HG03097 (cell line): ENCODE results near the gene KLHDC3.
"Not testable (repeated sequence)": the region's sequence is repeated elsewhere in the genome, so short reads cannot be mapped to it uniquely, and the experiment has no call there.

Experiments
- ATAC-seq: cut with Tn5 transposase; IDR thresholded peaks from one replicate; pipeline ENCODE4 v1.9.1; 2021; ENCODE audit not compliant: unreplicated experiment, low FRiP score

KLHDC3 gene

DNA sequence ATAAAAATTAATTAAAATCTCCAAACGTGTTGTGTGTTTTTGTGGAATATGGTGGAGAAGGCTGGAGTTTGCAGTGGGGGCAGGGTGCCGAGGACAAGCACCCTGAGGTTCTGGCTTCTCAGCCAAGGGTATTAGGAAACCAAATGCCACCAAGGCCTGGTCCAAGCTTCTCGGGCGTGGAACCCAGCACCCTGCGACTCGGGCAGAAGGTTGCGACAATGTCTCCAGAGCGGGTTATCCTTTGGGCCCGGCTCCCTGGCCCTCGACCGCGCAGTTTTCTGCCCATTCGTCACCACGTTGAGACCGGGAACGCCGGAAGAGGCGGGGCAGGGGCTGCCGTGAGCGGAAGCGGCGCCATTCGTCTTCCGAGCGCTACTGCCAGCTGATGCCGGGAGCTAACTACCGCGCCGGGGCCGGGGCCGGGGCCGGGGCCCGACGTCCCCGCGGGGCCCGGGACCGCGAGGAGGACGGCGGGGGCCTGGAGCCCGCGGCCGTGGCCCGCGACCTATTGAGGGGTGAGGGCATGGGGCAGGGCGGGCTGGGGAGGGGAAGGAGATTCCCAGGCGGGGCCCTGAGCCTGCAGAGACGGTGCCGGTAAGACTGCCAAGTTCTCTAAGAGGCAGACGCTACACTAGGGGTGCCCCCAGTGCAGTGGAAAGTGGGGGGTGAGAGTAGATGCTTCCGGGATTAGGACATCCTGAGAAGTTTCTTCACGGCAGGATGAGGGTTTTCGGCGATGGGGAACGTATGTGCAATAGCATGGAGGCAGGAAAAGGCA is 7.4 kb downstream of the KLHDC3 start, which contains the start of gene RRP36:
Gene RRP36 (plus strand): TSS at position 354 of the 778 bp plus-strand sequence. CDS start 32 bp downstream, at position 386.
- ATAC-seq = no peak

DNA sequence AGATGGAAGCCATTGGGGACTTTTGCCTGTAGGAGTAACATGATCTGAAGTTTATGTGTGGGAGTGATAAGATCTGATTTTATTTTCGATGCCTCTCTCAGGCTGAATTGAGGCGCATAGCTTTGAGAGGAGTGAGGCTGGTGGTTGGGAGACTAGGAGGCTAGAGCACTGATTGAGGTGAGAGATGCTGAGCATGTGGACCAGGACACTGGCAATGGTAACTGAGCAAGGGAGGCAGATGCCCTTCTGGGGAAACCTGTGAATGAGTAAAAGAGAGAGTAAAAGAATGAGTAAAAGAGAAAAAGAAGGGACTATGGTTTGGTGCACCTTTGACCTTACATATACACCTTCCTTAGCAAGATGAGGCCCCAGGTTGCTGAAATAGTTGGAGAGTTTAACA is 10.4 kb downstream of the KLHDC3 start:
- no peak for ATAC-seq

DNA sequence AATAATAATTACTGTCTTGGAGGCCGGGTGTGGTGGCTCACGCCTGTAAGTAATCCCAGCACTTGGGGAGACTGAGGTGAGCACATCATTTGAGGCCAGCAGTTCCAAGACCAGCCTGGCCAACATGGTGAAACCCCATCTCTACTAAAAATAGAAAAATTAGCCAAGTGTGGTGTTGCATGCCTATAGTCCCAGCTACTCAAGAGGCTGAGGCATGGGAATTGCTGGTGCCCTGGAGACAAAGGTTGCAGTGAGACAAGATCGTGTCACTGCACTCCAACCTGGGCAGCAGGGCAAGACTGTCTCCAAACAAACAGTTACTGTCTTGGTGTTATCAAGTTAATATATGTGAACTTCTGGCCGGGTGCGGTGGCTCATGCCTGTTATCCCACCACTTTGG is 12.3 kb downstream of the KLHDC3 start:
- ATAC-seq = no peak

DNA sequence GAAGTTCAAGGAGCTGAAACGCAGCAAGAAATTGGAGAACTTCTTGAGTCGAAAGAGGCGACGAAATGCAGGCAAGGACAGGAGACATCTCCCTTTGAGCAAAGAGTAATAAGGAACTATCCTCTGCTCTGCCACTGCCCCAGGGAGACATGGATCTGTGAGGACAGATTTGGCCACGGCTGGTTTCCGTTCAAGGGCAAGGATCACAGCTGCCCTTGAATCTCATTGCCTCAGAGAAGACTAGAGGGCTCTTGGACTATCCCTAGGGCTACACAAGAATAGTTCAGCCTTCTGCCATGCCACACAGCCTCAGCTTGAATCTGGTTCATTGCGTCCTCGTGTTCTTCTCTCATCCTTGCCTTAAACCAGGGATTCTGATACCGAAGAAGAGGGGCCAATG is 15.1 kb downstream of the KLHDC3 start:
- ATAC-seq = no peak

DNA sequence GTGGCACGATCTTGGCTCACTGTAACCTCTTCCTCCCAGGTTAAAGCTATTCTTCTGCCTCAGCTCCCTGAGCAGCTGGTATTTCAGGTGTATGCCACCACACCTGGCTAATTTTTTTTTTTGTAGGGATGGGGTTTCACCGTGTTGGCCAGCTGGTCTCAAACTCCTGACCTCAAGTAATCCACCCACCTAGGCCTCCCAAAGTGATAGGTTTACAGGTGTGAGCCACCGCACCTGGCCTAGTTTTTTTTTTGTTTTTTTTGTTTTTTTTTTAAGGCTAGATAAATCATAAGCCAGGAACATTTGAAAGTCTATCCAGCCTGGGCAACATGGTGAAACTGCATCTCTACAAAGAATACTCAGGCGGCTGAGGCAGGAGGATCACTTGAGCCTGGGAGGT is 18.3 kb downstream of the KLHDC3 start:
- no peak for ATAC-seq

DNA sequence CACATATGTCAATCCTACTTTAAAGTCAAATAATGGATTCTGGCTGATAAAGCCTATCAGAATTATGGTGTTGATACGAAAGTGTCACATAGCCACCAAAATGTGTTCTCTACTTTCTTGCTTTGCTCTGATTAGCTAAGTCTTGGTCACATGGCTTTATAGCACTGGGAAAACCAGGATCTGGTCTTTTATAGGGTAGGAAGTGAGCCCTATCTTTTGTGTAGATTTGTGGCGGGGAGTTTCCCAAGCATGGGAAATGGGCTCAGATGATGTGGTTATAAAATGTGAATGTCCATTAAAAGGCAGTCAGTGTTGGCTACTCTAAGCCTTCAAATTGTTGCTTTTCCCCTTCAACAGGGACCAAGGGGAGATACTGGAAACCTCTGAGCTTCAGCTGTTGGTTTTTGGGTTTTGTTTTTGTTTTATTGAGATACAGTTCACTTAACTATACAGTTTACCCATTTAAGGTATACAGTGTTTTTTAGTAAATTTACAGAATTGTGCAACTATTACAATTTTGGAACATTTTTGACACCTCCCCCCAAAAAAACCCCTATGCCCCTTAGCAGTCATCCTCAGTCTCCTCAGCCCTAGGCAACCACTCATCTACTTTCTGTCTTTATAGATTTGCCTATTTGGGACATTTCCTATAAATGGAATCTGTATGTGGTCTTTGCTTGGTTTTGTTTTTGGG is 19.6 kb downstream of the KLHDC3 start:
- ATAC-seq = no peak

DNA sequence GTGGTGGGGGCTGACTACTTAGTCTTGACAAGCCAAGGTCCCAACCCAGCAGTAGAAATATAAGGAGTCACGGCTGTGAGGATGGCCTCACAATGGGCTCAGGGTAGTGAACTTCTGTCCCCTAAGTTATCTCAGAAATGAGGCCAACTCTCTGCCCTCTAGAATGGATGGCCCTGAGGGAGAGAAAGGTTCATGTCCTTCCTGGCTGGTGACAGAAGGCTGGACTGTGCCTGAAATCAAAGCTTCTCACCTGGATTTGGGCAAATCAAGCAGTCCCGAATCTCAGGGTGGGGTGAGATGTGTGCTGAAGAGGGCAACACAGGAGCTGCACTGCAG is 20.1 kb downstream of the KLHDC3 start:
- ATAC-seq = no peak

DNA sequence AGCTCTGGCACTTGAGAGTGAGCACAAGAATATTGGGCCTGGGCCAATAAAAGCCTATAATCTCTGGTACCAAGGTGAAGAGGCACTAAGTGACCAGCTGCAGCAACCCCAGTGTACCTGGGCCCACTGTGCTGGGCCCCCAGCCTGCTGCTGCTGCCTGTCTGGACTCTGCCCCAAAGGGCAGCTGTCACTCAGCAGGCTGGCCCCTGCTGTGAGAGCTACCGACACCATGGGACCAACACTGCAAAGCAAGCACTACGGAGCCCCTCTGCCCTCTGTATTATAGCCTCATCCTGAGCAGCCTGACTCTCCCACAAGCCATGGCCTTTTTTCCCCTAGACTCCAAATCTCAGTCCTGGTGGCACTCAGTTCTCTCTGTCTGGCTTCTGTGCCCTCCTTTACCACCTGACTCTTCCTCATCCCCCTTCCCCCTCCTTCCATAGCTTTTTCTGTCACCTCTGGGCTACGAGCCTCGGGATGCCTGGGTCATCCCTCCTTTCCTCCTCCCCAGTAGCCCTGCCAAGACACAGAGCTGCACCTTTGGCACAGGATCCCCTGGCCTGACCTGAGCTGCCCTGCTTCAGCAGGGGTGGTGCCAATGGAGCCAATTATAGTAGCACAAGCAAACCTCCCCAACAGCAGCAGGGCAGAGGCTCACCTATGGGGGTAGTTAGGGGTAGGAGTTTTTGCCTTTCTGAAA is 21.6 kb downstream of the KLHDC3 start:
- ATAC-seq = no peak

DNA sequence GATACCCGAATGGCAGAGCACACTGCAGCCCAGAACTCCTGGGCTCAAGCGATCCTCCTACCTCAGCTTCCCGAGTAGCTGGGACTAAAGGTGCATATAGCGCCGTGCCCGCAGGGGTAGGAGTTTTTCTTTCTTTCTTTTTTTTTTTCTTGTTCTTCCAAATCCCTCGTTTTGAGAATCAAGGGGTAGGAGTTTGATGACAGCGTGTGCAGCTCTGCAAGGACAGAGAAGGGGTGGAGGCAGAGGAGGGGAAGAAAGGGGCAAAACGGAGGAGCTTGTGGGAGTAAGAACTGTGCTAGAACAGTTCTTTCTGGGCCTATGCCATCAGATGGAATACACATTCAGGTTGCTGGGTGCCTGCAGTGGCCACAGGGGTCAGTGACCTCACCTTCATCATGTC is 22.7 kb downstream of the KLHDC3 start:
- ATAC-seq = no peak

DNA sequence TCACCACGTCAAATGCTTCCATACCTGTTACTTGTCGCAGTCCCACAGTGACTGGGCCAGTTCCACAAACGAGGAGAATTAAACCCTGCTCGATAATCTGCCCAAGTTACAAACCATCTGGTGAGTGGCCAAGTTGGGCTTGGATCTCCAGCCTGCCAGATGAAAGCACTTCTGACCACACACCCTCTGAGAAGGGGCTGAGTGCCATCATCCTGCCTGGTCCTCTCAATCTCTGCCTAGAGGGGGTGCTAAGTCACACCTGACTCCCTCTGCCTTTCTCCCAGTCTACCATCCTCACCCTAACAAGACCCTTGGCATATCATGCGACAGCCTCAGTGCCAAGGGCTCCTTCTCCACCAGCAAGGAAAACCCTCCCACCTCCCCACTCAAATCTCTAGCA is 23.1 kb downstream of the KLHDC3 start:
- ATAC-seq = no peak

DNA sequence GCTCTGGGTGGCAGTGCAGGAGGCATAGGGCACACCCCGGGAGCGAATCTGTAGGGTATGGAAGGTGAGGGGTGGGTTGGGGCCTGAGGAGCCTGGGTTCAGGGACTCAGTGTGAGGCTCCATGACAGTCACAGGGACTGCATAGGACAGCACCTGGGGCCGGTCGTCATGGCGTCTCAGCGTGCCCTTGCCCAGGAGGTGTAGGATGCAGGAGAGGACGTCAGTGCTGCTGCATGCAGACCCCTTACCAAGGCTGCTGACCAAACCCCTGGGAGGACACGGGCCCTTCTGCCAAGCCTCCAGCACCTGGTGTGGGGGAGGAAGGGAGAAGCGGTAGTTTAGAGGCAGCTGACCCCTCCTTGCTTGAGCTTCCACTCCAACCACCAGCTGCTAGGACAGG is 23.7 kb downstream of the KLHDC3 start:
- ATAC-seq = no peak

DNA sequence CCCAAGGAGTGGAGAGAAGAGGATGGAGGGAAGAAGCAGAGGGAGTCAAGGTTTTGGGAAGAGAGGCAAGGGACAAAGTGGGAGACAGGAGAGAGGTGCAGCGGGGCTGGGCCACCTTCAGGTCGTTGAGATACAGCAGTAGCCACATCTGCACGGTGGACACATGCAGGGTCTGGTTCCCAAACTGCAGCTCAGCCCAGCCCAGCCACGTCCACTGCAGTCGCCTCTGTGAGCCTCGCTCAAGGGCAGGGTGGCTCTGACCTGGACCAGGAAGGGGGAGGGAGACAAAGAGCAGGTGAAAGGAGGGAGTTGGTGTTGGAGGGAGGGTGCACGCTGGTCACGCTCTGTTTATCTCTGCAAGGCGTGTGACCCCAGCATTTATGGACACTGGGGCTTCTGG is 24.7 kb downstream of the KLHDC3 start:
- no peak for ATAC-seq

DNA sequence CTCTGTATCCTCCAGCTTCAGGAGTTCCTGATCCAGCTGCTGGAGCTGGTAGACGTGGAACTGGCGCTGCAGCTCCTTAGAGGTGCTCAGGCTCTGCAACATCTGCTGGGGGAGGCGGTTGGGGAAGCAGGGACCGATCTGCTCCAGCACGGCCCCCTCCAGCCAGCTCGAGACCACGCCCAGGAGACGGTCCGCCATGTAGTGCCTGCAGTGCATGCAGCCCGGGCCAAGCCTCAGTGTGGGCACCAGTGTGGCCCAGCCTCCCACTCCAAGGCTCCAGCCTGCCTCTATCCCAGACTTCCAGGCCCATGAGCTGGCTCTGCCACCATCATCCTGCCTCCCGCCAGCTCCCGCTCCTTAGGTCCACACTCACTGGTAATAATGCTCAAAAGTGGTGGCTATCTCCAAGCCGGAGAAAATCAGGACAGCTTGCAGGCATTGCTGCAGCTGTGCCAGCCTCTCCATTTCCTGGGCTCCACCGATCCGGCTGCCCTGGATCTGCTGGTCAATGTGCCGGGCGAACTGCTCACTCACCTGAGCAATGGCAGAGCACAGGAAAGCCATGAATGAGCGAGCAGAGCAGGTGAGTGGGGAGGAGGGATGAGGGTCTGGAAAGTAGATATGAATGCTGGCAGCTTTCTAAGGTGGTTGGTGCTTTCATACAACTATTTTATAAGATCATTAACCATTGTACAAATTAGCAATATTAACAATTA is 26.7 kb downstream of the KLHDC3 start:
- ATAC-seq = no peak

DNA sequence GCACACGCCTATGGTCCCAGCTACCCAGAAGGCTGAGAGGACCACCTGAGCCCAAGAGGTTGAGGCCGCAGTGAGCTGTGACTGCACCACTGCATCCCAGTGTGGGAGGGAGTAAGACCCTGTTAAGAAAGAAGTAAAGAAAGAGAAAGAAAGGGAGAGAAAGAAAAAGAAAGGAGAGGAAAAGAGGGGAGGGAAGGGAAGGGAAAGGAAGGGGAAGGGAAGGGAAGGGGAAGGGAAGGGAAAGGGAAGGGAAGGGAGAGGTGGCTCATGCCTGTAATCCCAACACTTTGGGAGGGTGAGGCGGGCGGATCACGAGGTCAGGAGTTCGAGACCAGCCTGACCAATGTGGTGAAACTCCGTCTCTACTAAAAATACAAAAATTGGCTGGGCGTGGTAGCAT is 27.4 kb downstream of the KLHDC3 start:
- not testable (repeated sequence) for ATAC-seq

DNA sequence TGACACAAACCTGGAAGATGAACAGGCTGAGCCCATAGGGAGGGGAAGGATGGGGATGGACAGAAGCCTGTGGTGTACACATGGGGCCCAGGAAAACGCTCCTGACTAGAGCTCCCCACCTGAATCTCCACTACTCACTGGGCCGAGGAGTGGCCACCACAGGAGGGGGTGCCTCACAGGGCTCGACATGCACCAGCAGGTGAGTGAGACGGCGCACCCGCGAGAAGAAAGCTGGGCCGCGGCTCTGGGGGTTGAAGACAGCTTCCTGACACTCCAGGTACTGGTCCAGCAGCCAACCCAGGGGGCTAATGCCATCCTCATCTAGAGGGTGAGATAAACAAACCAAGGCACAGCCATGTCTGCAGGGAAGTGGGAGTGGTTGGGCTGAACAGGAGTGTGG is 29.3 kb downstream of the KLHDC3 start:
- ATAC-seq = no peak

DNA sequence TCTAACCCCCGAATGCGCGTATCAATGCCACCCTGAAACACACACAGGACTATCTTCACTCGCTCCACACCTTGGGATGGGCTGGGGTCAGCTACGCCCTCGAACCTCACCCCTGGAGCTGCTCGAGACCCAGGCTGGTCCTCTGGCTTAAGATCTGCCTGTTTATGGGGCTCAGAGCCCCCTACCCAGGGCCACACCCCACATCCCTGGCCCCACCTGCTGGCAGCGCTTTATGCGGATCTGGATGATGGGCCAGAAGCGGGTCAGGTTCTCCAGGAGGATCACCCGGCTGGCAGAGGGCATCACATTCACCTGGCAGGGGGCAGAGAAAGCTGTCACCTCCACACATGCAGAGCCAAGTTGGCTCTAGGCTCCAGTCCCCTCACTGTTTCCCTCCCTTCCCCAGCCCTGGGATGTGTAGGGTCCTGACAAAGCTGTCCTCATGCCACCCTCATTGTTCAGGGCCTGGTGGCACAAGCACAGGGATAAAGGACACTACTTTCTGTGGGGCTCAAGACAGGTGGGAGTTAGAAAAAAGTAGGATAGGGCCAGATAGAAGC is 31.4 kb downstream of the KLHDC3 start:
- ATAC-seq = no peak

DNA sequence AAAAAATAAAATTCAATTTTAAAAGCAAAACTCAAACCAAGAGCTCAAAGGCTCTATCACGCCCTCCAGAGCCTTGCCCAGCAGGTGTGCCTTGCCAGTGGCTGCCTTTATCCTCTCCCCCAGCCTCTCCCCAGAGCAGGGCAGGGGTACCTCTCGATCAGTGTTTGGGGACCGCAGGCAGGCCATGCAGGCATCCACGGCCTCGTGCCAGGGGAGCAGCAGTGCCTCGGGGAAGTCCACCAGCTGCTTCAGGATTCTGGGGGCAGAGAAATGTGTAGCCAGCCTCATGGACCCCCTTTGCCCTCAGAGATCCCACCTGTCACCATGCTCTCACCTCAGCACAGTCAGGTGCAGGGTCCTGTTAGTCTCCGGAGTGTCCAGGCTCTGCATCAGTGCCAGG is 33.9 kb downstream of the KLHDC3 start:
- no peak for ATAC-seq

DNA sequence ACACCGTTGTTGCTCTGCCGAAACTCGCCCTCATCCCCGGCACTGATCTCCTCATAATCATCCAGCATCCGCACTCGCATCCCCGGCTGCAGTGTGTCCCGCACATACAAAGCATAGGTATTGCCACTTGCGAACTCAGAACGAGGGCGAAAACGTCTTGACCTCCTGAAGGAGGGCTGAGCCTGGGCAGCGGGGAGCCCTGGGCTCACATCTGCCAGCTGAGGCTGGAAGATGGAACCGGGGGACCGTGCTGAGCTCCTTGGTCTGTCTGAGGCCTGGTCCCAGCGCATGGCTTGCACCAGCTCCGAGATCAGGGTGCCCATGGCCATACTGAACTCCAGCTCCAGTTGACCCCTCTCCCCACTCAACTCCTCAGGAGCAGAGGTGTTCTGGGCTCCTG is 36.9 kb downstream of the KLHDC3 start:
- ATAC-seq = no peak

DNA sequence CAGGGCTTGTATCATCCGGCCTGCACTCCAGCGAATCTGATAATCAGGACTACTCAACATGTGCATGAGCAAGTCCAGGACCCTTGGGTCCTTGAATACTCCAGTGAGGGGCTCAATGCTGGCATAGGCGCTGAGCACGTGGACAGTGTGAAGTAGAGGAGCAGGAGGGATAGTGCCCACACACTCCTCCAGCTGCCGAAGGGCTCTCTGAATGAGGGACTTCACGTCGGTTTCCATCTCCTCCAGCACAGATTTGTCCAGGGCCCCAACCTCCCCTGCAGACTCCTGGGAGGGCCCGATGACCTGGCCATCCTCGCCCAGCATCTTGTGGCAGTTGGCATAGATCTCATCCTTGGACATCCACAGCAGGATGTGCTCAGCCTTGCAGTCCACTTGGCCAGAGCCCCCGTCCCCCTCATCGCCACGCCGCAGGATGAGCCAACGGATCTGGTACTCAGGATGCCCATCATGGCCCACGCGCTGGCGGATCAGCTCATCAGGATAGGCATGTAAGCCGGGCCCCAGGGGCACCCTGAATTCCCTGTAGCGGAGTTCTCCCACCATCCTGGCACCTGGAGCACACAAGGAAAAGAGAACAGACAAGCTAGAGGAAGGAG is 38.3 kb downstream of the KLHDC3 start:
- ATAC-seq = no peak

DNA sequence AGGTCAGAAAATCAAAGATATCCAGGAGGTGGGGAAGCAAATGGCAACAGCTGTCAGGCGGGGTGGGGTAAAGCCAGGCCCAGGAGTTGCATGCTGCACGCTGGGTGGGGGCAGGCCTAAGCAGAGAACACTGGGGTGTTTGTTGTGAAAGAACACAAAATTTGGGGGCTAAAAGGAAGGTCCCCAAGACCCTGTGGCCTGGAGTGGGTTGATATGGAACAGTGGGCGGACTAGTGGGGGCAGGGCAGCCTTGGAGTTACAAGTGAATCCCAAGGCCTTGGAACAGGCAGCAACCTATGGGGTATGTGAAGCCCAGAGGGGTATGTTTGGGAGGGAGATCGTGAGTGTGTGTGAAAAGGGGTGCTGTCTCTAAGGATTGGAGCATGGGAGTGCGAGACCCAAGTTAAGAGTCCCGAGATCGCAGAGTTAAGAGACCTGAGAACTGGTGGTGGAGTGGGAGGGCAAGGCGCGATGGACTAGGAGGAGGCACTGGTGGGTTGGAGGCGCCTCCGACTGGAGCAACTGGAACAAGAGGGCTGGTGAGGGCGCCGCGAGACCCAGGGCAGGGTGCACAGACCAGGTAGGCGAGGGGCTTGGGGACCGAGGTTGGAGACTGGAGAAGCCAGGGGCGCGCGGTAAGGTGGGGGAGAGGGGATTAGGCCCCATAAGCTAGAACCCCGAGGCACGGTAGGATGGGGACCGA is 38.9 kb downstream of the KLHDC3 start:
- ATAC-seq = no peak
